CD4-positive, alpha-beta T cell (primary cell): ENCODE results near the gene MAMDC2. TPM values are rescaled to one million over a fixed set of nuclear protein-coding genes. Genes with fewer than 3 reads are reported as not detected.

Experiments used
- ATAC-seq: fragments of 200-7000 bp; cut with Tn5 transposase; one replicate; pipeline ENCODE4 v1.10.0; 2022; ENCODE audit warnings: mild to moderate bottlenecking; ENCODE audit not compliant: poor library complexity
- CTCF ChIA-PET: fragments of 350-600 bp; sonication (Branson Sonifier 250); formaldehyde crosslinking; loops from one replicate; lab custom pipeline; 2021; ENCODE audit warnings: antibody characterized with exemption, inconsistent platforms; lab: Charles Lee
- POLR2A ChIA-PET: fragments of 350-600 bp; sonication (Branson Sonifier 250); formaldehyde crosslinking; loops from one replicate; lab custom pipeline; 2021; ENCODE audit warnings: antibody characterized with exemption, inconsistent platforms; lab: Charles Lee
- DNase-seq, 14 experiments: peaks; one replicate each; pipeline ENCODE4 v3.0.0-alpha.2; 2013 to 2020; ENCODE audit warnings: mixed read lengths in 2 of 14
- H3K27ac ChIP-seq, 2 donors: one replicate each; pipeline versions ENCODE4 v1.5.1 to v1.7.0; 2013; ENCODE audit warnings: low read length in 2 of 2, low read depth in 1 of 2, mild to moderate bottlenecking in 1 of 2
- H3K27me3 ChIP-seq, 2 experiments: 1 replicate in 1 of 2; 2 replicates in 1 of 2; pipeline versions ENCODE4 v1.6.1 to v1.7.0; 2013; ENCODE audit warnings: low read length in 2 of 2, control low read depth in 1 of 2, mild to moderate bottlenecking in 1 of 2, moderate library complexity in 1 of 2; ENCODE audit not compliant: insufficient read depth in 2 of 2, control insufficient read depth in 1 of 2
- H3K36me3 ChIP-seq: one replicate; pipeline ENCODE4 v1.6.1; 2013; ENCODE audit warnings: low read length, control low read depth; ENCODE audit not compliant: insufficient read depth
- H3K4me1 ChIP-seq: one replicate; pipeline ENCODE4 v1.6.1; 2013; ENCODE audit warnings: low read length, control low read depth; ENCODE audit not compliant: insufficient read depth
- H3K4me3 ChIP-seq: one replicate; pipeline ENCODE4 v1.5.1; 2013; ENCODE audit warnings: mild to moderate bottlenecking, low read length, moderate library complexity
- H3K9me3 ChIP-seq, 2 experiments: 1 replicate in 1 of 2; 2 replicates in 1 of 2; pipeline versions ENCODE4 v1.6.1 to v1.7.0; 2013; ENCODE audit warnings: low read length in 2 of 2, mild to moderate bottlenecking in 2 of 2, control low read depth in 1 of 2, moderate library complexity in 1 of 2; ENCODE audit not compliant: control insufficient read depth in 1 of 2, insufficient read depth in 1 of 2
- H3K27ac Mint-ChIP-seq: one replicate; pipeline ENCODE4 v1.8.0; 2020; ENCODE audit warnings: mixed read lengths
- H3K27me3 Mint-ChIP-seq: one replicate; pipeline ENCODE4 v1.8.0; 2021; ENCODE audit warnings: mixed read lengths
- H3K36me3 Mint-ChIP-seq: one replicate; pipeline ENCODE4 v1.8.0; 2021; ENCODE audit warnings: low read depth, mixed read lengths
- H3K4me1 Mint-ChIP-seq: one replicate; pipeline ENCODE4 v1.8.0; 2021; ENCODE audit warnings: low read depth, mixed read lengths
- H3K4me3 Mint-ChIP-seq: one replicate; pipeline ENCODE4 v1.8.0; 2020; ENCODE audit warnings: mild to moderate bottlenecking, mixed read lengths
- H3K9me3 Mint-ChIP-seq: one replicate; pipeline ENCODE4 v1.8.0; 2020; ENCODE audit warnings: mixed read lengths
- intact Hi-C, 2 experiments: fragments of 100-400 bp; cut with DNase I in 1 of 2; cut with micrococcal nuclease in 1 of 2; formaldehyde crosslinking; loops; one replicate each; pipeline versions ENCODE4 v1.15.1 to v1.9.0; 2023 to 2025; cut with DNase I, micrococcal nuclease
- total RNA-seq, 174 experiments: library from RNA in 2 of 174; stranded (reverse) in 2 of 174; gene quantifications; one replicate each; pipeline ENCODE4 v1.2.3 and lab custom pipeline; 2021 to 2026
- TF ChIP-seq, protein P1 (sequence below): fragments of 200-600 bp; IDR thresholded peaks from one replicate; pipeline ENCODE4 v1.8.0; 2022; ENCODE audit warnings: antibody characterized with exemption, mild to moderate bottlenecking

MAMDC2 gene
- total RNA-seq, 2 experiments from 2014 or later, result 0.08 TPM; not detected in 1

- no peaks in the 10 kb centered on the region for H3K36me3 Mint-ChIP-seq
- ChIA-PET CTCF (no interaction called here), POLR2A (no interaction called here)
- ATAC-seq, result no peak
- no peaks in the 10 kb centered on the region for H3K9me3 ChIP-seq
- no peaks in the 10 kb centered on the region for H3K4me1 ChIP-seq
- peaks cover 10% of the 10 kb centered on the region for H3K27me3 Mint-ChIP-seq
- no peaks in the 10 kb centered on the region for H3K9me3 Mint-ChIP-seq
- no peak for DNase-seq
- no peaks in the 10 kb centered on the region for H3K27me3 ChIP-seq
- no peak overlapping the region for H3K4me3 Mint-ChIP-seq
- TF ChIP-seq, protein P1, sequence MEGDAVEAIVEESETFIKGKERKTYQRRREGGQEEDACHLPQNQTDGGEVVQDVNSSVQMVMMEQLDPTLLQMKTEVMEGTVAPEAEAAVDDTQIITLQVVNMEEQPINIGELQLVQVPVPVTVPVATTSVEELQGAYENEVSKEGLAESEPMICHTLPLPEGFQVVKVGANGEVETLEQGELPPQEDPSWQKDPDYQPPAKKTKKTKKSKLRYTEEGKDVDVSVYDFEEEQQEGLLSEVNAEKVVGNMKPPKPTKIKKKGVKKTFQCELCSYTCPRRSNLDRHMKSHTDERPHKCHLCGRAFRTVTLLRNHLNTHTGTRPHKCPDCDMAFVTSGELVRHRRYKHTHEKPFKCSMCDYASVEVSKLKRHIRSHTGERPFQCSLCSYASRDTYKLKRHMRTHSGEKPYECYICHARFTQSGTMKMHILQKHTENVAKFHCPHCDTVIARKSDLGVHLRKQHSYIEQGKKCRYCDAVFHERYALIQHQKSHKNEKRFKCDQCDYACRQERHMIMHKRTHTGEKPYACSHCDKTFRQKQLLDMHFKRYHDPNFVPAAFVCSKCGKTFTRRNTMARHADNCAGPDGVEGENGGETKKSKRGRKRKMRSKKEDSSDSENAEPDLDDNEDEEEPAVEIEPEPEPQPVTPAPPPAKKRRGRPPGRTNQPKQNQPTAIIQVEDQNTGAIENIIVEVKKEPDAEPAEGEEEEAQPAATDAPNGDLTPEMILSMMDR, result no peak
- intact Hi-C loops, result no loop called here
- H3K4me1 Mint-ChIP-seq, result no peaks in the 10 kb centered on the region
- no peak overlapping the region for H3K27ac Mint-ChIP-seq
- H3K4me3 ChIP-seq, result no peak overlapping the region
- no peak overlapping the region for H3K27ac ChIP-seq
- no peaks in the 10 kb centered on the region for H3K36me3 ChIP-seq
Measured at GRCh38 chr9:70145981-70146380, 102.3 kb downstream of the MAMDC2 start.

- ChIA-PET CTCF (no interaction called here), POLR2A (no interaction called here)
- no peak overlapping the region for H3K4me3 Mint-ChIP-seq
- DNase-seq (no peak), ATAC-seq (no peak)
- H3K27me3 Mint-ChIP-seq, result peaks cover 10% of the 10 kb centered on the region
- H3K27ac Mint-ChIP-seq, result no peak overlapping the region
- no peaks in the 10 kb centered on the region for H3K4me1 Mint-ChIP-seq
- H3K4me3 ChIP-seq, result no peak overlapping the region
- no peaks in the 10 kb centered on the region for H3K27me3 ChIP-seq
- H3K36me3 ChIP-seq, result no peaks in the 10 kb centered on the region
- no peaks in the 10 kb centered on the region for H3K9me3 ChIP-seq
- TF ChIP-seq, protein P1, result no peak
- H3K36me3 Mint-ChIP-seq, result no peaks in the 10 kb centered on the region
- H3K4me1 ChIP-seq, result no peaks in the 10 kb centered on the region
- intact Hi-C loops, result no loop called here
- H3K9me3 Mint-ChIP-seq, result no peaks in the 10 kb centered on the region
- H3K27ac ChIP-seq, result no peak overlapping the region
Measured at GRCh38 chr9:70147196-70147595, 103.5 kb downstream of the MAMDC2 start.

- TF ChIP-seq, protein P1, result no peak
- H3K4me1 ChIP-seq, result no peaks in the 10 kb centered on the region
- ChIA-PET CTCF (no interaction called here), POLR2A (no interaction called here)
- peaks cover 10% of the 10 kb centered on the region for H3K27me3 Mint-ChIP-seq
- no peak for ATAC-seq
- H3K36me3 Mint-ChIP-seq, result no peaks in the 10 kb centered on the region
- intact Hi-C loops, result no loop called here
- H3K4me3 Mint-ChIP-seq, result no peak overlapping the region
- DNase-seq, result no peak
- no peak overlapping the region for H3K27ac Mint-ChIP-seq
- H3K4me1 Mint-ChIP-seq, result no peaks in the 10 kb centered on the region
- H3K27me3 ChIP-seq, result no peaks in the 10 kb centered on the region
- H3K9me3 Mint-ChIP-seq, result no peaks in the 10 kb centered on the region
- no peaks in the 10 kb centered on the region for H3K9me3 ChIP-seq
- H3K27ac ChIP-seq, result no peak overlapping the region
- H3K4me3 ChIP-seq, result no peak overlapping the region
- H3K36me3 ChIP-seq, result no peaks in the 10 kb centered on the region
Measured at GRCh38 chr9:70147651-70148050, 104.0 kb downstream of the MAMDC2 start.
